ENCODE data around the gene KRTAP20-2.

KRTAP20-2 gene

DNA sequence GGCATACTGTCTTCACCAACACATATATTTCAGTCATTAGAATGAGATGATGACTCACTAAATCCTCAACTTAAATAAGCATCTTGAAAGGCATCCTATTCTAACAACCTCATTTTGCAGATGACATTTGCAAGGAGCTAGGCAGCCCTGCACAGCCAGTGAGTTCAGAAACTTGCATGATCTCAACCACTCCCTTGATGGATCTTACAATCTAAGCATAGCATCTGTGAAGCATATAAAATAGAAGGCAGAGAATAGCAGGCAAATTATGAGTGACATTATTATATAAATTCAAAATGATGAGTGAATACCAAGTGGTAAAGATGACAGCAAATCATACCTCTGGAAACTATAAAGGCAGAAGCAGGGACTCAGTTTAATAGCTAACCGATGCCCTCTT lies 39.3 kb downstream of the KRTAP20-2 start:
- DNase-seq (ENCODE audit: low spot score) = no peak

DNA sequence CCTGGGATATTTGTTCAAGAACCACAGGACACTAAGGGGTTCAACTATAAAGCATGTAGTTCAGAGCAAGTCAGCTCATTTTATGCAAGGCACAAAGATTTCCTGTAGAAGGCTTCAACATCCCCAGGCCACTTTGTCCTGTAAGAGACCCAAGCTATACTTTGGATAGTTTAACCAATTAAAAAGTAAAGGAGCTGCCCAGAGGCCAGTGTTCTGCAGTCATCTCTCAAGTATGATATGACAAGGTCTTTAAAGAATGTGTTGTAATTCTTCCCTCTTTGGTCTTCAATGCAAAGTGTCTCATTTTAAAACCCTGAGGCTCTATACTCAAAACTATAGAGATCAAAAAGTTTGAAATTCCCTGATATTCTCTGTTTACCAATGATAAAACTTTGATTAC lies 41.7 kb downstream of the KRTAP20-2 start:
- no peak for DNase-seq (ENCODE audit: low spot score)

DNA sequence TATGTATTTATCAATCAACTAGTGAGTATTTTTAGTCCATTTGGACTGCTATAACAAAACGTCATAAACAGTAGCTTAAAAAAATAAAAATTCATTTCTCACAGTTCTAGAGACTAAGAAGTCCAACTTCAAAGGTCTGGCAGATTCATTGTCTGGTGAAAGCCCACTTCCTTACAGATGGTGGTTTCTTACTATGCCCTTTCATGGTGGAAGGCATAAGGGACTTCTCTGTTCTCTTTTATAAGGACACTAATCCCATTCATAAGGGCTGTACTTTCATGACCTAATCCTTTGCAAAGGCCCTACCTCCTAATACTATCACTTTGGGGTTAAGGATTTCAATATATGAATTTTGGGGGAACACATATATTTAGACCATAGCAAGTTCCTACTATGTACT lies 45.6 kb downstream of the KRTAP20-2 start:
- DNase-seq (ENCODE audit: low spot score) = no peak

DNA sequence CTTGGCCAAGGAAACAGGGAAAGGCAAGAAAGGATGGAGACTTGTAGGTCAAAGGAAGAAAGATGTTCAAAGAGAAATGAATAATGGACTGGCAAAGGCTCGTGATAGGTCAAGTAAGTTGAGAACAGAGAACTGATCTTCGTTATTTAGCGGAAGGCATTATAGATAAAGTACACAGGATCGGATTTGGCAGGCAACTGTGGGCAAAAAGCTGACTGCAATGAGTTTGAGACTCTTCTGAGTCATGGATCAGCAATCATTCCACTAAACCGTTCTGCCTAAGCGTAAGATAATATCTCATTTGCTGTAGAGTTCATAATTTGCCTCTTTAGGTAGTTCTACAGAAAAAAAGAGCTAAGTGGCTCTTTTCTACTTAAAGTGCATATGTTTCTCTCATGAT lies 49.5 kb downstream of the KRTAP20-2 start:
- DNase-seq (ENCODE audit: low spot score) = no peak
